DOHH2 (cell line): ENCODE results near the gene MCF2L.
"Not testable (repeated sequence)": the region's sequence is repeated elsewhere in the genome, so short reads cannot be mapped to it uniquely, and the experiment has no call there.

Experiments used
- H3F3A ChIP-seq: fragments of 200-600 bp; sonication (generic), shearing (Covaris generic); 2 replicates; pipeline ENCODE4 v1.6.0; 2016; ENCODE audit warnings: antibody characterized with exemption, mild to moderate bottlenecking; ENCODE audit not compliant: control insufficient read depth, insufficient read depth
- H3K27ac ChIP-seq: fragments of 200-600 bp; sonication (generic); 2 replicates; pipeline ENCODE4 v1.5.1; 2014; ENCODE audit warnings: low read depth, mild to moderate bottlenecking, low read length, moderate library complexity
- H3K27me3 ChIP-seq: fragments of 200-600 bp; sonication (generic); 2 replicates; pipeline ENCODE4 v1.6.1; 2014; ENCODE audit warnings: mild to moderate bottlenecking, low read length, mixed read lengths; ENCODE audit not compliant: control insufficient read depth
- H3K36me3 ChIP-seq: fragments of 200-600 bp; sonication (generic); 2 replicates; pipeline ENCODE4 v1.6.1; 2014; ENCODE audit warnings: mild to moderate bottlenecking, low read length, moderate library complexity, mixed read lengths; ENCODE audit not compliant: control insufficient read depth
- H3K4me1 ChIP-seq: fragments of 200-600 bp; sonication (generic); 2 replicates; pipeline ENCODE4 v1.6.1; 2014; ENCODE audit warnings: mild to moderate bottlenecking, low read length, mixed read lengths; ENCODE audit not compliant: control insufficient read depth
- H3K4me2 ChIP-seq: fragments of 200-600 bp; sonication (generic); 2 replicates; pipeline ENCODE4 v1.6.0; 2014; ENCODE audit warnings: mild to moderate bottlenecking, low read length, moderate library complexity
- H3K4me3 ChIP-seq: fragments of 200-600 bp; sonication (generic); 2 replicates; pipeline ENCODE4 v1.5.1; 2014; ENCODE audit warnings: mild to moderate bottlenecking, low read length, mixed read lengths
- H3K79me2 ChIP-seq: fragments of 200-600 bp; sonication (generic); 2 replicates; pipeline ENCODE4 v1.6.1; 2014; ENCODE audit warnings: mild to moderate bottlenecking, low read length, mixed read lengths; ENCODE audit not compliant: control insufficient read depth
- H3K9me2 ChIP-seq: fragments of 200-600 bp; sonication (generic); replicated peaks from 2 replicates; pipeline ENCODE4 v1.6.1; 2014; ENCODE audit warnings: mild to moderate bottlenecking, low read length, mixed read lengths; ENCODE audit not compliant: control insufficient read depth
- H3K9me3 ChIP-seq: fragments of 200-600 bp; sonication (generic); 2 replicates; pipeline ENCODE4 v1.6.1; 2014; ENCODE audit warnings: antibody characterized with exemption, low read length, mixed read lengths; ENCODE audit not compliant: control insufficient read depth, insufficient read depth
- H4K20me1 ChIP-seq: fragments of 200-600 bp; sonication (generic); 2 replicates; pipeline ENCODE4 v1.6.0; 2014; ENCODE audit warnings: low read depth, mild to moderate bottlenecking, antibody characterized with exemption, low read length, moderate library complexity; ENCODE audit not compliant: control insufficient read depth, insufficient read depth
- EZH2phosphoT487 ChIP-seq: fragments of 200-600 bp; sonication (generic); IDR thresholded peaks from 2 replicates; pipeline ENCODE4 v1.6.1; 2017; ENCODE audit warnings: borderline replicate concordance, mild to moderate bottlenecking, antibody characterized with exemption, low read length, moderate library complexity, mixed read lengths
- TF ChIP-seq, protein P1 (sequence below): fragments of 200-600 bp; sonication (generic); IDR thresholded peaks from one replicate; pipeline ENCODE4 v1.5.1; 2014; ENCODE audit warnings: antibody characterized with exemption, mild to moderate bottlenecking, low read depth, low read length; ENCODE audit not compliant: poor library complexity, severe bottlenecking

MCF2L gene

DNA sequence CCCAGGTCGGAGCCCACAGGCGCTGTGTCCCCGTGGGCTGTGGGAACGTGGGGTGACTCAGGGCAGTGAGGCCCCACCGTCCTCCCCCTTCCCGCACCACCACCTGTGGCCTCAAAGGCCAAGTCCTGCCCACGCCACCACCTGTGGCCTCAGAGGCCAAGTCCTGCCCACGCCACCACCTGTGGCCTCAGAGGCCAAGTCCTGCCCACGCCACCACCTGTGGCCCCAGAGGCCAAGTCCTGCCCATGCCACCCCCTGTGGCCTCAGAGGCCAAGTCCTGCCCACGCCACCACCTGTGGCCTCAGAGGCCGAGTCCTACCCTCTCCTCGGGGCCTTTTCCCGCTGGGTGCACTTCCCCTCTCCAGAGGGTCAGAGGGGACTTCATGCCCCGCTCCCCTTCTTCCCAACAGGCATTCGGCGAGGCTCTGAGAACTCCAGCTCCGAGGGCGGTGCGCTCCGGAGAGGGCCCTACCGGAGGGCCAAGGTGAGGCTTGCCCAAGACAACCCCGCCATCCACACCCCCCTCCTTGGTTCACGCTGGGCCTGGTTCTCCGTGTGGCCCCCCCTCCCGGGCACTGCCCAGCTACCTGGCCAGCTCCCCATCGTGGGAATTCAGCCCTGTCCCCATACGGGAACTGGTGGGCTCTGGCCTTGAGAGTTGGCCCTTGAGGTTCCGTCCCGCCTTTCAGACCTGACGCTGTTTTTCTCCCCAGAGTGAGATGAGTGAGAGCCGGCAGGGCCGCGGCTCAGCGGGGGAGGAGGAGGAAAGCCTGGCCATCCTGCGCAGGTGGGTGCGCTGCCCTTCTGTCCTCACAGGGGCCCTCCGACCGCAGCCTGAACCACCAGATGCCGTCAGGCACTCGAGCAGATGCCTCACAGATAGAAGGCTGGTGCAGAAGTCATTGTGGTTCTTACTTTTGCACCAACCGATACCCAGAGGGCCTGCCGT, 109.2 kb downstream of the MCF2L start:
- TF ChIP-seq, protein P1, sequence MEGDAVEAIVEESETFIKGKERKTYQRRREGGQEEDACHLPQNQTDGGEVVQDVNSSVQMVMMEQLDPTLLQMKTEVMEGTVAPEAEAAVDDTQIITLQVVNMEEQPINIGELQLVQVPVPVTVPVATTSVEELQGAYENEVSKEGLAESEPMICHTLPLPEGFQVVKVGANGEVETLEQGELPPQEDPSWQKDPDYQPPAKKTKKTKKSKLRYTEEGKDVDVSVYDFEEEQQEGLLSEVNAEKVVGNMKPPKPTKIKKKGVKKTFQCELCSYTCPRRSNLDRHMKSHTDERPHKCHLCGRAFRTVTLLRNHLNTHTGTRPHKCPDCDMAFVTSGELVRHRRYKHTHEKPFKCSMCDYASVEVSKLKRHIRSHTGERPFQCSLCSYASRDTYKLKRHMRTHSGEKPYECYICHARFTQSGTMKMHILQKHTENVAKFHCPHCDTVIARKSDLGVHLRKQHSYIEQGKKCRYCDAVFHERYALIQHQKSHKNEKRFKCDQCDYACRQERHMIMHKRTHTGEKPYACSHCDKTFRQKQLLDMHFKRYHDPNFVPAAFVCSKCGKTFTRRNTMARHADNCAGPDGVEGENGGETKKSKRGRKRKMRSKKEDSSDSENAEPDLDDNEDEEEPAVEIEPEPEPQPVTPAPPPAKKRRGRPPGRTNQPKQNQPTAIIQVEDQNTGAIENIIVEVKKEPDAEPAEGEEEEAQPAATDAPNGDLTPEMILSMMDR = no peak
- TF ChIP-seq EZH2phosphoT487 = no peak
- H3K9me3 ChIP-seq = no peaks in the 10 kb centered on the region
- no peaks in the 10 kb centered on the region for H3K9me2 ChIP-seq
- no peak overlapping the region for H3K4me3 ChIP-seq
- H3K4me1 ChIP-seq = no peaks in the 10 kb centered on the region
- H3K27me3 ChIP-seq = no peaks in the 10 kb centered on the region
- no peaks in the 10 kb centered on the region for H3F3A ChIP-seq
- no peaks in the 10 kb centered on the region for H3K79me2 ChIP-seq
- H3K4me2 ChIP-seq = no peak overlapping the region
- no peak overlapping the region for H3K27ac ChIP-seq
- H3K36me3 ChIP-seq = no peaks in the 10 kb centered on the region
- no peaks in the 10 kb centered on the region for H4K20me1 ChIP-seq

DNA sequence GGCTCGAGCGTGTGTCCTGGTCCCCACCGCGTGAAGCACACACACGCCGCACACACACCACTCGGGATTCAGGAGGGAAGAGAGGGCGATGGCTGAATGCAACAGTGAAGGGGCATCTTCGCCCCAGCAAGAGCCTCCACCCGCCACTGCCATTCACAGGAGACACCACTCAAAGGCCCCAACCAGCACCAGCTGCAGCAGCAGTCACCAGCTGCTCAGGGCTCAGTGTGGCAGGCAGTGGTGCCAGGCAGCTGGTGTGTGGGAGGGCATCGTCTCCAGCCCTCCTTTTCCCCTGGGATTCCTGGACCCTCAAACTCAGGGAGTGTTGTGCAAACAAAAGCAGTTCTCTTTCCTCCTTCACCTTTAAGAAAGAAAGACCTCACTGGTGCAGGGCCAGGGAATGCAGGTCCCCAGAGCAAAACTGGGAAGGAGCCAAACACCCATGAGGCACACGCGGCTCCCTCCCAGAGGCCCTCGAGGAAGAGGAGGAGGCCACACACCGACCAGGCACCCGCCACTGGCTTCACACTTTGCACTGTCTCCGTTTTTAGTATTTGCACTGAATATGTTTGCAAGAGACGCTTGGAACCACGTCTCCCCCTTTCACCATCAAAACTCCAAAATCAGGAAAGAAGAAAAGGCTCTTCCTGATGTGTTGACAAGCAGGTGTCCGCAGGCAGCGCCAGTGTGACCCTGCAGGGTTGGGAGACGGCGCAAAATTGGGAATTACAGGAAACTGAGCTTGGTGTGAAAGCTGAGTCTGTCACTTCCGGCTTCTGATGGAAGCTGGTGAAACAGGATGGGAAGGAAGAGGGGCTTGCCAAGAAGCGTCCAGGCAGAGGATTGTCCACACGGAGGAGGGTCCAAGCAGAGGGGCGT, 110.1 kb downstream of the MCF2L start:
- no peaks in the 10 kb centered on the region for H3K4me1 ChIP-seq
- no peak overlapping the region for H3K4me2 ChIP-seq
- H4K20me1 ChIP-seq = no peaks in the 10 kb centered on the region
- no peaks in the 10 kb centered on the region for H3K27me3 ChIP-seq
- no peaks in the 10 kb centered on the region for H3K36me3 ChIP-seq
- no peaks in the 10 kb centered on the region for H3K79me2 ChIP-seq
- no peak overlapping the region for H3K27ac ChIP-seq
- no peak overlapping the region for H3K4me3 ChIP-seq
- no peaks in the 10 kb centered on the region for H3K9me2 ChIP-seq
- no peaks in the 10 kb centered on the region for H3F3A ChIP-seq
- no peak for TF ChIP-seq EZH2phosphoT487
- TF ChIP-seq, protein P1 = no peak
- H3K9me3 ChIP-seq = no peaks in the 10 kb centered on the region

DNA sequence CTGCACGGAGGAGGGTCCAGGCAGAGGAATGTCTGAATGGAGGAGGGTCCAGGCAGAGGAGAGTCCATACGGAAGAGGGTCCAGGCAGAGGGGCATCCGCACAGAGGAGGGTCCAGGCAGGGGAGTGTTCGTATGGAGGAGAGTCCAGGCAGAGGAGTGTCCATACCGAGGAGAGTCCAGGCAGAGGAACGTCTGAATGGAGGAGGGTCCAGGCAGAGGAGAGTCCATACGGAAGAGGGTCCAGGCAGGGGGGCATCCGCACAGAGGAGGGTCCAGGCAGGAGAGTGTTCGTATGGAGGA, 110.7 kb downstream of the MCF2L start:
- H3K9me3 ChIP-seq, H4K20me1 ChIP-seq, H3K4me3 ChIP-seq, H3K79me2 ChIP-seq, H3F3A ChIP-seq, H3K36me3 ChIP-seq, H3K4me2 ChIP-seq, H3K27ac ChIP-seq, H3K4me1 ChIP-seq, H3K27me3 ChIP-seq, H3K9me2 ChIP-seq: not testable (repeated sequence)
